HEK293 (cell line): ENCODE data around the gene KRT79.

Experiments used
- CTCF ChIA-PET: fragments of 350-600 bp; formaldehyde crosslinking; extraction: SDS; loops from one replicate; lab custom pipeline; 2021; ENCODE audit warnings: antibody characterized with exemption; lab: Yijun Ruan, JAX
- POLR2A ChIA-PET: fragments of 300-600 bp; formaldehyde crosslinking; extraction: SDS; loops from one replicate; lab custom pipeline; 2020; ENCODE audit warnings: antibody characterized with exemption, inconsistent platforms; lab: Yijun Ruan, JAX
- H3K27ac ChIP-seq: fragments of 200-500 bp; sonication (Bioruptor generic); 2 replicates; pipeline ENCODE4 v1.5.1; 2014; ENCODE audit warnings: low read depth, low read length, control low read depth, inconsistent platforms; ENCODE audit errors: extremely low read depth
- H3K36me3 ChIP-seq, 2 experiments: fragments of 200-500 bp in 1 of 2; sonication (Bioruptor generic) in 1 of 2; 1 replicate in 1 of 2; 2 replicates in 1 of 2; pipeline ENCODE4 v1.5.1; 2014 to 2017; ENCODE audit warnings: inconsistent platforms in 2 of 2, low read length in 2 of 2; ENCODE audit not compliant: control insufficient read depth in 2 of 2, insufficient read depth in 1 of 2
- H3K4me1 ChIP-seq: fragments of 200-500 bp; sonication (Bioruptor generic); 2 replicates; pipeline ENCODE4 v1.5.1; 2014; ENCODE audit warnings: mild to moderate bottlenecking, low read length, inconsistent platforms; ENCODE audit not compliant: control insufficient read depth, insufficient read depth
- H3K4me3 ChIP-seq: 2 replicates; pipeline ENCODE4 v1.5.1; 2011; ENCODE audit warnings: low read depth, mild to moderate bottlenecking, control low read depth, low read length, moderate library complexity
- H3K9me3 ChIP-seq: fragments of 200-500 bp; sonication (Bioruptor generic); 2 replicates; pipeline ENCODE4 v1.5.1; 2014; ENCODE audit warnings: low read depth, low read length, inconsistent platforms; ENCODE audit not compliant: control insufficient read depth, insufficient read depth
- BCL11B ChIP-seq: fragments of 450-650 bp; formaldehyde crosslinking; IDR thresholded peaks from 2 replicates; pipeline ENCODE4 v1.5.1; 2016; ENCODE audit warnings: low read depth, missing biosample characterization, missing genetic modification characterization
- HOXC10 ChIP-seq: sonication (generic); formaldehyde crosslinking; IDR thresholded peaks from 2 replicates; pipeline ENCODE4 v1.8.1; 2023; ENCODE audit warnings: mild to moderate bottlenecking, missing genetic modification reagents
- IKZF3 ChIP-seq: fragments of 450-650 bp; IDR thresholded peaks from 2 replicates; pipeline ENCODE4 v1.5.0; 2018; ENCODE audit warnings: missing biosample characterization, mild to moderate bottlenecking, missing genetic modification characterization, moderate library complexity
- KLF10 ChIP-seq: fragments of 450-650 bp; IDR thresholded peaks from 2 replicates; pipeline ENCODE4 v1.5.1; 2018; ENCODE audit warnings: missing biosample characterization, mild to moderate bottlenecking, missing genetic modification characterization
- MEIS1 ChIP-seq: sonication (generic); formaldehyde crosslinking; IDR thresholded peaks from 2 replicates; pipeline ENCODE4 v1.8.1; 2022; ENCODE audit warnings: missing genetic modification reagents, mild to moderate bottlenecking, borderline replicate concordance
- SCRT1 ChIP-seq: fragments of 450-650 bp; formaldehyde crosslinking; IDR thresholded peaks from 2 replicates; pipeline ENCODE4 v1.5.1; 2016; ENCODE audit warnings: missing biosample characterization, missing genetic modification characterization, borderline replicate concordance
- ZBTB48 ChIP-seq: fragments of 450-650 bp; formaldehyde crosslinking; IDR thresholded peaks from 2 replicates; pipeline ENCODE4 v1.5.1; 2016; ENCODE audit warnings: missing biosample characterization, missing genetic modification characterization
- ZNF114 ChIP-seq: fragments of 450-650 bp; formaldehyde crosslinking; IDR thresholded peaks from 2 replicates; pipeline ENCODE4 v1.5.0; 2017; ENCODE audit warnings: missing biosample characterization, missing genetic modification characterization
- ZNF132 ChIP-seq: fragments of 450-650 bp; formaldehyde crosslinking; IDR thresholded peaks from 2 replicates; pipeline ENCODE4 v1.5.1; 2017; ENCODE audit warnings: missing biosample characterization, missing genetic modification characterization, borderline replicate concordance
- ZNF23 ChIP-seq: fragments of 450-650 bp; formaldehyde crosslinking; IDR thresholded peaks from 2 replicates; pipeline ENCODE4 v1.5.1; 2016; ENCODE audit warnings: missing biosample characterization, missing genetic modification characterization, borderline replicate concordance
- ZNF24 ChIP-seq: fragments of 450-650 bp; formaldehyde crosslinking; IDR thresholded peaks from 2 replicates; pipeline ENCODE4 v1.5.1; 2016; ENCODE audit warnings: missing biosample characterization, missing genetic modification characterization
- ZNF274 ChIP-seq, 2 experiments: fragments of 200-500 bp in 1 of 2; fragments of 450-650 bp in 1 of 2; sonication (Bioruptor generic) in 1 of 2; formaldehyde crosslinking in 1 of 2; IDR thresholded peaks; 2 replicates each; pipeline versions ENCODE4 v1.5.1 to v1.6.1; 2014 to 2016; ENCODE audit warnings: borderline replicate concordance in 1 of 2, inconsistent platforms in 1 of 2, low read length in 1 of 2, missing biosample characterization in 1 of 2, missing genetic modification characterization in 1 of 2
- ZNF426 ChIP-seq: fragments of 450-650 bp; formaldehyde crosslinking; IDR thresholded peaks from 2 replicates; pipeline ENCODE4 v1.5.1; 2017; ENCODE audit warnings: missing biosample characterization, missing genetic modification characterization, mild to moderate bottlenecking, inconsistent platforms, moderate library complexity
- ZNF544 ChIP-seq: fragments of 450-650 bp; formaldehyde crosslinking; IDR thresholded peaks from 2 replicates; pipeline ENCODE4 v1.5.0; 2017; ENCODE audit warnings: missing biosample characterization, missing genetic modification characterization
- ZNF571 ChIP-seq: fragments of 450-650 bp; formaldehyde crosslinking; IDR thresholded peaks from 2 replicates; pipeline ENCODE4 v1.5.0; 2017; ENCODE audit warnings: missing biosample characterization, missing genetic modification characterization
- ZNF623 ChIP-seq: fragments of 450-650 bp; formaldehyde crosslinking; IDR thresholded peaks from 2 replicates; pipeline ENCODE4 v1.5.1; 2016; ENCODE audit warnings: missing biosample characterization, missing genetic modification characterization
- ZNF660 ChIP-seq: fragments of 450-650 bp; IDR thresholded peaks from 2 replicates; pipeline ENCODE4 v1.5.1; 2018; ENCODE audit warnings: missing biosample characterization, mild to moderate bottlenecking, missing genetic modification characterization
- ZNF707 ChIP-seq: fragments of 450-650 bp; formaldehyde crosslinking; IDR thresholded peaks from 2 replicates; pipeline ENCODE4 v1.5.1; 2016; ENCODE audit warnings: missing biosample characterization, missing genetic modification characterization
- TF ChIP-seq, protein P1 (sequence below): fragments of 450-650 bp; formaldehyde crosslinking; IDR thresholded peaks from 2 replicates; pipeline ENCODE4 v1.5.1; 2016; ENCODE audit warnings: missing biosample characterization, missing genetic modification characterization
- TF ChIP-seq, protein P2 (sequence below): fragments of 450-650 bp; formaldehyde crosslinking; IDR thresholded peaks from 2 replicates; pipeline ENCODE4 v1.5.1; 2016; ENCODE audit warnings: missing biosample characterization, missing genetic modification characterization
- TF ChIP-seq, protein P3 (sequence below): fragments of 450-650 bp; formaldehyde crosslinking; IDR thresholded peaks from 2 replicates; pipeline ENCODE4 v1.5.1; 2016; ENCODE audit warnings: missing biosample characterization, missing genetic modification characterization
- TF ChIP-seq, protein P4 (sequence below): sonication (generic); formaldehyde crosslinking; IDR thresholded peaks from 2 replicates; pipeline ENCODE4 v1.8.1; 2022; ENCODE audit warnings: mild to moderate bottlenecking, moderate library complexity, missing genetic modification reagents
- TF ChIP-seq, protein P5 (sequence below): IDR thresholded peaks from 2 replicates; pipeline ENCODE4 v1.6.1; 2011; ENCODE audit warnings: mild to moderate bottlenecking, low read depth, low read length, borderline replicate concordance
- TF ChIP-seq, protein P6 (sequence below): fragments of 450-650 bp; formaldehyde crosslinking; IDR thresholded peaks from 2 replicates; pipeline ENCODE4 v1.5.1; 2017; ENCODE audit warnings: missing biosample characterization, missing genetic modification characterization

The KRT79 gene

DNA sequence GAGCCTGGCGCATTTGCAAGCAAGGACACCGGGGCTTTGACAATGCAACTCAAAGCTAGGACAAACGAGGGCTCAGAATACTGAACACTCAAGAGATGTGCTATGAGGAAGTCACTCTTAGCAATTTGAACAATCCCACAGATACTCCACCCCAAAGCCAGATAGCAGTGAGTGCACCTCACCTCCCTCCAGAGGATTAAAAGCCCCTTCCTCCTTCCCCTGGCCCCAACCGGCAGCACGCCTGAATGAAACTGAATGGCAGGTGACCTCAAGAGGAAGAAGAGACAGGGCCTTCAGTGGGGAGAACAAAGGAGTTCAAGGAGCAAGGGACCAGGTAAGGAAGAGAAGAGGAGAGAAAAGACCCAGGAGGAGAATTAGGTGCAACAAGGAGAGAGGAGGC, 16.6 kb upstream of the KRT79 start:
- Histone ChIP-seq H3K4me3 (no peak overlapping the region), H3K27ac (no peak overlapping the region), H3K36me3 (no peaks in the 10 kb centered on the region), H3K4me1 (no peaks in the 10 kb centered on the region), H3K9me3 (no peaks in the 10 kb centered on the region)
- ChIA-PET CTCF (no interaction called here), POLR2A (no interaction called here)
- TF ChIP-seq ZBTB48 (tag by site-specific recombination) (no peak), ZNF660 (tag by site-specific recombination) (no peak), SCRT1 (tag by site-specific recombination) (no peak)
- TF ChIP-seq, protein P1, sequence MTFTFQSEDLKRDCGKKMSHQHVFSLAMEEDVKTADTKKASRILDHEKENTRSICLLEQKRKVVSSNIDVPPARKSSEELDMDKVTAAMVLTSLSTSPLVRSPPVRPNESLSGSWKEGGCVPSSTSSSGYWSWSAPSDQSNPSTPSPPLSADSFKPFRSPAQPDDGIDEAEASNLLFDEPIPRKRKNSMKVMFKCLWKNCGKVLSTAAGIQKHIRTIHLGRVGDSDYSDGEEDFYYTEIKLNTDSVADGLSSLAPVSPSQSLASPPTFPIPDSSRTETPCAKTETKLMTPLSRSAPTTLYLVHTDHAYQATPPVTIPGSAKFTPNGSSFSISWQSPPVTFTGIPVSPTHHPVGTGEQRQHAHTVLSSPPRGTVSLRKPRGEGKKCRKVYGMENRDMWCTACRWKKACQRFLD: no peak

DNA sequence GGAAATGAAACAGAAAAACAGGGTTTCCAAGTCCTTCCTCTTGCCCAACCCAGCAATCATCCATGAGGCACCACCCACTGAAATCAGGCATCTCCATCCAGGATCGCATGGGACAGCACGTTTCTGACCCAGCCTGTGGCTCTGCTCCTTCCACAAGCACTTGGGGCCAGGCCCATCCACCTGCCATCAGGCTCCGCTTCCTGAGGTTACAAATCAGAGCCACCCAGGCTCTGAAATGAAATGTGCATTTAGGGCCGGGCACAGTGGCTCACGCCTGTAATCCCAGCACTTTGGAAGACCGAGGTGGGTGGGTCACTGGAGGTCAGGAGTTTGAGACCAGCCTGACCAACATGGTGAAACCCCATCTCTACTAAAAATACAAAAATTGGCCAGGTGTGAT, 15.4 kb upstream of the KRT79 start:
- H3K4me1 ChIP-seq: no peaks in the 10 kb centered on the region
- TF ChIP-seq, protein P2, sequence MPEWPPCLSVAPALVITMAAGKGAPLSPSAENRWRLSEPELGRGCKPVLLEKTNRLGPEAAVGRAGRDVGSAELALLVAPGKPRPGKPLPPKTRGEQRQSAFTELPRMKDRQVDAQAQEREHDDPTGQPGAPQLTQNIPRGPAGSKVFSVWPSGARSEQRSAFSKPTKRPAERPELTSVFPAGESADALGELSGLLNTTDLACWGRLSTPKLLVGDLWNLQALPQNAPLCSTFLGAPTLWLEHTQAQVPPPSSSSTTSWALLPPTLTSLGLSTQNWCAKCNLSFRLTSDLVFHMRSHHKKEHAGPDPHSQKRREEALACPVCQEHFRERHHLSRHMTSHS (tag by site-specific recombination): no peak
- TF ChIP-seq, protein P3, sequence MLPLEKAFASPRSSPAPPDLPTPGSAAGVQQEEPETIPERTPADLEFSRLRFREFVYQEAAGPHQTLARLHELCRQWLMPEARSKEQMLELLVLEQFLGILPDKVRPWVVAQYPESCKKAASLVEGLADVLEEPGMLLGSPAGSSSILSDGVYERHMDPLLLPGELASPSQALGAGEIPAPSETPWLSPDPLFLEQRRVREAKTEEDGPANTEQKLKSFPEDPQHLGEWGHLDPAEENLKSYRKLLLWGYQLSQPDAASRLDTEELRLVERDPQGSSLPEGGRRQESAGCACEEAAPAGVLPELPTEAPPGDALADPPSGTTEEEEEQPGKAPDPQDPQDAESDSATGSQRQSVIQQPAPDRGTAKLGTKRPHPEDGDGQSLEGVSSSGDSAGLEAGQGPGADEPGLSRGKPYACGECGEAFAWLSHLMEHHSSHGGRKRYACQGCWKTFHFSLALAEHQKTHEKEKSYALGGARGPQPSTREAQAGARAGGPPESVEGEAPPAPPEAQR (tag by site-specific recombination): no peak
- TF ChIP-seq ZNF274 (IDR thresholded peaks at IDR 0.05; ENCODE audit: low read length) (no peak), ZNF274 (tag by site-specific recombination; IDR thresholded peaks at IDR 0.05; ENCODE audit: borderline replicate concordance) (no peak), HOXC10 (CRISPR knock-in tag) (no peak), ZNF23 (no peak), MEIS1 (CRISPR knock-in tag) (no peak), ZNF571 (tag by site-specific recombination) (no peak)
- TF ChIP-seq, protein P1: no peak
- TF ChIP-seq, protein P4, sequence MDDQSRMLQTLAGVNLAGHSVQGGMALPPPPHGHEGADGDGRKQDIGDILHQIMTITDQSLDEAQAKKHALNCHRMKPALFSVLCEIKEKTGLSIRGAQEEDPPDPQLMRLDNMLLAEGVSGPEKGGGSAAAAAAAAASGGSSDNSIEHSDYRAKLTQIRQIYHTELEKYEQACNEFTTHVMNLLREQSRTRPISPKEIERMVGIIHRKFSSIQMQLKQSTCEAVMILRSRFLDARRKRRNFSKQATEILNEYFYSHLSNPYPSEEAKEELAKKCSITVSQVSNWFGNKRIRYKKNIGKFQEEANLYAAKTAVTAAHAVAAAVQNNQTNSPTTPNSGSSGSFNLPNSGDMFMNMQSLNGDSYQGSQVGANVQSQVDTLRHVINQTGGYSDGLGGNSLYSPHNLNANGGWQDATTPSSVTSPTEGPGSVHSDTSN (CRISPR knock-in tag): no peak
- H3K9me3 ChIP-seq: no peaks in the 10 kb centered on the region
- no peak overlapping the region for H3K27ac ChIP-seq
- POLR2A ChIA-PET: no interaction called here
- H3K4me3 ChIP-seq: no peak overlapping the region
- H3K36me3 ChIP-seq: no peaks in the 10 kb centered on the region
- CTCF ChIA-PET: no interaction called here

DNA sequence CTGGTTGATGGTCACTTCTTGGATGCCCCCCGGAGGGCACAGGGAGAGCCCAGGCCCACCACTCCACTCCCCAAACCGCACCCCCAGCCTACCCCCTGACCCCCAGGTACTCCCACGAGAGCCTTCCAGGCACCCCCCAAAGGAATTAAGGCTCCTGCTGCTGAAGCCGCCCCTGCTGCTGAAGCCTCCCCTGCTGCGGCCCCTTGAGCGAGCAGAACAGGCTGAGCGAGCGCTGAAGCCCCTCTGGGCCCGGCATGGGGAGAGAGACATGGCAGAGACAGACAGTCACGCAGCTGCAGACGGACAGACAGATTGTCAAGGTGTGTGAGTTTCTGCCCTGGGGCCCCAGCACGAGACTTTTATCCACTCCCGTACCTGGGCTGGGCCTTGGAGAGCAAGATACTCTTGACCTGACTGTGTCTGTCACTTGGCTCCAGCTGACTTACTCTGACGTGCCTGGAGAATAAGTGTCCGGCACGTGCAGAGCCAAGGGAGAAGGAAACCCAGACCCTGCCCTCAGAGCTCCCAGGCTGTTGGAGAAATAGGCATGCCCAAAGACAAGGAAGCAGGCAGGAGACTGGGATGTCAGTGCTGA, 14.6 kb upstream of the KRT79 start, which contains the start of gene KRT78:
Gene KRT78, minus strand, starts transcription at position 334 of the 595 bp plus-strand sequence. Its CDS starts 64 bp downstream, at position 270.
- H3K27ac ChIP-seq: no peak within 1 kb of the TSS
- CTCF ChIA-PET: no interaction called here
- H3K4me3 ChIP-seq: no peak within 1 kb of the TSS
- POLR2A ChIA-PET: no interaction called here
- H3K4me1 ChIP-seq: no peaks in the 10 kb centered on the region
- no peaks in the 10 kb centered on the region for H3K9me3 ChIP-seq
- H3K36me3 ChIP-seq: no peaks in the 10 kb centered on the region
- no peak for TF ChIP-seq ZNF623 (tag by site-specific recombination)
- TF ChIP-seq BCL11B: no peak
- TF ChIP-seq ZNF544 (tag by site-specific recombination): no peak
- TF ChIP-seq ZNF114 (tag by site-specific recombination): no peak
- no peak for TF ChIP-seq ZNF24 (tag by site-specific recombination)
- no peak for TF ChIP-seq ZNF426 (tag by site-specific recombination)
- TF ChIP-seq KLF10 (tag by site-specific recombination): no peak
- TF ChIP-seq IKZF3 (tag by site-specific recombination): no peak
- TF ChIP-seq HOXC10 (CRISPR knock-in tag): no peak
- no peak for TF ChIP-seq ZNF707 (tag by site-specific recombination)
- TF ChIP-seq ZNF132 (tag by site-specific recombination): no peak
- TF ChIP-seq, protein P5, sequence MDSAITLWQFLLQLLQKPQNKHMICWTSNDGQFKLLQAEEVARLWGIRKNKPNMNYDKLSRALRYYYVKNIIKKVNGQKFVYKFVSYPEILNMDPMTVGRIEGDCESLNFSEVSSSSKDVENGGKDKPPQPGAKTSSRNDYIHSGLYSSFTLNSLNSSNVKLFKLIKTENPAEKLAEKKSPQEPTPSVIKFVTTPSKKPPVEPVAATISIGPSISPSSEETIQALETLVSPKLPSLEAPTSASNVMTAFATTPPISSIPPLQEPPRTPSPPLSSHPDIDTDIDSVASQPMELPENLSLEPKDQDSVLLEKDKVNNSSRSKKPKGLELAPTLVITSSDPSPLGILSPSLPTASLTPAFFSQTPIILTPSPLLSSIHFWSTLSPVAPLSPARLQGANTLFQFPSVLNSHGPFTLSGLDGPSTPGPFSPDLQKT: no peak
- TF ChIP-seq, protein P6, sequence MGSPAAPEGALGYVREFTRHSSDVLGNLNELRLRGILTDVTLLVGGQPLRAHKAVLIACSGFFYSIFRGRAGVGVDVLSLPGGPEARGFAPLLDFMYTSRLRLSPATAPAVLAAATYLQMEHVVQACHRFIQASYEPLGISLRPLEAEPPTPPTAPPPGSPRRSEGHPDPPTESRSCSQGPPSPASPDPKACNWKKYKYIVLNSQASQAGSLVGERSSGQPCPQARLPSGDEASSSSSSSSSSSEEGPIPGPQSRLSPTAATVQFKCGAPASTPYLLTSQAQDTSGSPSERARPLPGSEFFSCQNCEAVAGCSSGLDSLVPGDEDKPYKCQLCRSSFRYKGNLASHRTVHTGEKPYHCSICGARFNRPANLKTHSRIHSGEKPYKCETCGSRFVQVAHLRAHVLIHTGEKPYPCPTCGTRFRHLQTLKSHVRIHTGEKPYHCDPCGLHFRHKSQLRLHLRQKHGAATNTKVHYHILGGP (tag by site-specific recombination): no peak
